ENCODE measurements around the gene RUVBL1.

DNA sequence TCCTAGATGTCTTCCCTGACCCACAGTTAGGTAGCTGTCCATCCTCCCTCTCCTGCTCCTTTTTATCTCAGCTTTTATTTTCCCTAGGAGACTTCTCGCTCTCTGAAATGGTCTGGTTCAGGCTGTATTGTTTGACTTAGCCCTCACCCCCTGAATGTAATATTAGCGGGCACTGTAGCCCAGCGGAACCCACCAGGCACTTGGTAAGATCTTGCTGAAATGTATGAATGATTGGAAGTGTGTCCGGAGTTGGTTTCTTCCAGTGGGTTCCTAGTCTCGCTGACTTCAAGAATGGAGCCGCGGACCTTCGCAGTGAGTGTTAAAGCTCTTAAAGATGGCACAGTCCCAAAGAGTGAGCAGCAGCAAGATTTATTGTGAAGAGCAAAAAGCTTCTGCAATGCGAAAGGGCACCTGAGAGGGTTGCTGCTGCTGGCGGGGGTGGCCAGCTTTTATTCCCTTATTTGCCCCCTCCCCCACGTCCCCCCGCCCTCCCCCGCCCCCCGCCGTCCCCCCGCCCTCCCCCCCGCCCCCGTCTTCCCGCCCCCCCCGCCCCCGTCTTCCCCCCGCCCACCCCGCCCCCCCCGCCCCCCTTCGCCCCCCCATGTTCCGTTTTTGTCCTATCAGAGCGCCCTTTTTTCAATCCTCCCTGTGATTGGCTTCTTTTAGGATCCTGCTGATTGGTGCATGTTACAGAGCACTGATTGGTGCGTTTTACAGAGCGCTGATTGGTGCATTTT, 29.0 kb upstream of the RUVBL1 start:
- no peak for TF ChIP-seq POLR2A (IDR thresholded peaks at IDR 0.05; ENCODE audit: low read depth, low read length)
- TF ChIP-seq, protein P1, sequence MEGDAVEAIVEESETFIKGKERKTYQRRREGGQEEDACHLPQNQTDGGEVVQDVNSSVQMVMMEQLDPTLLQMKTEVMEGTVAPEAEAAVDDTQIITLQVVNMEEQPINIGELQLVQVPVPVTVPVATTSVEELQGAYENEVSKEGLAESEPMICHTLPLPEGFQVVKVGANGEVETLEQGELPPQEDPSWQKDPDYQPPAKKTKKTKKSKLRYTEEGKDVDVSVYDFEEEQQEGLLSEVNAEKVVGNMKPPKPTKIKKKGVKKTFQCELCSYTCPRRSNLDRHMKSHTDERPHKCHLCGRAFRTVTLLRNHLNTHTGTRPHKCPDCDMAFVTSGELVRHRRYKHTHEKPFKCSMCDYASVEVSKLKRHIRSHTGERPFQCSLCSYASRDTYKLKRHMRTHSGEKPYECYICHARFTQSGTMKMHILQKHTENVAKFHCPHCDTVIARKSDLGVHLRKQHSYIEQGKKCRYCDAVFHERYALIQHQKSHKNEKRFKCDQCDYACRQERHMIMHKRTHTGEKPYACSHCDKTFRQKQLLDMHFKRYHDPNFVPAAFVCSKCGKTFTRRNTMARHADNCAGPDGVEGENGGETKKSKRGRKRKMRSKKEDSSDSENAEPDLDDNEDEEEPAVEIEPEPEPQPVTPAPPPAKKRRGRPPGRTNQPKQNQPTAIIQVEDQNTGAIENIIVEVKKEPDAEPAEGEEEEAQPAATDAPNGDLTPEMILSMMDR (IDR thresholded peaks at IDR 0.05 in 2 of 3, conservative IDR thresholded peaks at IDR 0.05 in 1 of 3; ENCODE audit: control insufficient read depth in 2 of 3, extremely low read depth in 1 of 3, insufficient read depth in 1 of 3, low read depth in 3 of 3, low read length in 3 of 3): no peak
- TF ChIP-seq EZH2 (IDR thresholded peaks at IDR 0.05; ENCODE audit: borderline replicate concordance, control insufficient read depth, low read depth, low read length): no peak
- no peak for TF ChIP-seq JUND (IDR thresholded peaks at IDR 0.05; ENCODE audit: low read depth, low read length)
